Body of pancreas (tissue), 4 donors: ENCODE data around the gene SYNE1. TPM values are rescaled to one million over a fixed set of nuclear protein-coding genes. Genes with fewer than 3 reads are reported as not detected.
"Not testable (repeated sequence)": the region's sequence is repeated elsewhere in the genome, so short reads cannot be mapped to it uniquely, and the experiment has no call there.

Experiments
- ATAC-seq: fragments of 150-250 bp; one replicate; pipeline ENCODE4 v1.9.1; 2016
- DNase-seq, 4 donors: peaks; one replicate each; pipeline ENCODE4 v3.0.0-alpha.2; 2019
- H3K27ac ChIP-seq, 4 donors: fragments of 200-600 bp; sonication (generic); 1 replicate in 3 of 4; 2 replicates in 1 of 4; pipeline versions ENCODE4 v1.5.1 to v1.6.1; 2016 to 2019; ENCODE audit warnings: mild to moderate bottlenecking in 1 of 4, mixed read lengths in 1 of 4, moderate library complexity in 1 of 4
- H3K27me3 ChIP-seq, 2 donors: fragments of 200-600 bp; sonication (generic); one replicate each; pipeline ENCODE4 v1.6.0; 2016; ENCODE audit warnings: mild to moderate bottlenecking in 1 of 2
- H3K36me3 ChIP-seq, 2 donors: fragments of 200-600 bp; sonication (generic); replicated peaks in 1 of 2; 2 replicates each; pipeline ENCODE4 v1.5.1; 2016; ENCODE audit warnings: low read depth in 2 of 2; ENCODE audit not compliant: insufficient read depth in 1 of 2
- H3K4me1 ChIP-seq: fragments of 200-600 bp; sonication (generic); one replicate; pipeline ENCODE4 v1.6.0; 2016
- H3K4me3 ChIP-seq, 2 donors: fragments of 200-600 bp; sonication (generic); 1 replicate in 1 of 2; 2 replicates in 1 of 2; pipeline ENCODE4 v1.5.1; 2016 to 2019
- H3K9me3 ChIP-seq, 3 donors: fragments of 200-600 bp; sonication (generic); 1 replicate in 2 of 3; 2 replicates in 1 of 3; pipeline ENCODE4 v1.5.1; 2016
- POLR2A ChIP-seq, 3 donors: fragments of 450-650 bp; IDR thresholded peaks; one replicate each; pipeline ENCODE4 v1.6.1; 2016; ENCODE audit warnings: antibody characterized with exemption in 3 of 3, mild to moderate bottlenecking in 2 of 3
- WGBS, 2 donors: methylation state at CpG; one replicate each; pipeline ENCODE4 v1.1.5; 2017; 5-methylcytosine and 5-hydroxymethylcytosine counted together
- intact Hi-C: fragments of 100-400 bp; cut with DNase I; formaldehyde crosslinking; loops from one replicate; pipeline ENCODE4 v1.15.1; 2023
- total RNA-seq, 2 donors: library from RNA; depleted of rRNA; stranded (reverse); fragments of >200 nt; gene quantifications; one replicate each; pipeline ENCODE4 v1.1.0, GENCODE V29; 2016
- TF ChIP-seq, protein P1 (sequence below), 7 experiments: fragments of 450-650 bp in 4 of 7; fragments of 200-600 bp in 3 of 7; sonication (generic) in 3 of 7; IDR thresholded peaks; one replicate each; pipeline ENCODE4 v1.5.1; 2016 to 2019; ENCODE audit warnings: antibody characterized with exemption in 7 of 7

The SYNE1 gene
- total RNA-seq, 2 donors from 2014 or later: 109 to 123 TPM

DNA sequence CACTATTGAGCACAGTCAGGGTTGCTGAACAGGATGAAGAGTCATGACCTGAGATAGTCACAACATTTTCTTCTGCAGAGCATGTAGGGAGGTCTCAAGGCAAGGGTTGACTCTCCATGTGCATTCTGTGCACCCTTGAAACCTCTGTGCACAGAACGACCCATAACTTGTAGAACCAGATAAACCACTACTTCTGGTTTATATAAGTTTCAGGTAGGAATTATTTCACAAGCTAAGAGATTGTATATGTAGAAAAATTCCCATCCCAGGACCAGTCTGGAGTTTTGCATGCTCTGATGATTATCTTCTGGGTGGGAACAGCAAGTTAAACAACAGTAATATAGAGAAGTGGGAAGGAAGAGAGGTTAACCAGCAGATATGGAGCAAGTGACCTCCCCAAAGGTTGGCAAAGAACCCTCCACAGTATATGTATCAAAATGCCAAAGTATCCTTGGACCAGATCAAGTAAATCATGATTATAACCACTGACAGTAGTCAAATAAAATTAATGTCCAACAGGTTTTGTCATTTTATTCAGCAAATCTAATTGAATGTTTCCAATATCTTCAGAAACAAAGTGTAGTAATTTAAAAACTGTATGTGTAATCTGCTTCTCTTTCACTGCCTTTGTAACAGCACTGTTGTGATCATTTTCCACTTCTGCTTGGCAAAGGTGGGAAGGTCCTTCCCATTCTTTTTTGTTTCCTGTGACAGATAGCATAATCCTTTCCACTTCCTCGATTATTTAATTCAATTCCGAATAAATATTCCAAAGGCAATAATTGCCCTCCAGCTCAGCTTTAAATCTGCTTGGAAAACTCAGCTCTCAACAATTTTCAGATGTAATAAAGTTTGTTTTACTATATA, 104.4 kb downstream of the SYNE1 start:
- Histone ChIP-seq H3K4me1 (no peaks in the 10 kb centered on the region), H3K36me3 (no peaks in the 10 kb centered on the region), H3K27me3 (no peaks in the 10 kb centered on the region), H3K4me3 (no peak overlapping the region), H3K9me3 (no peaks in the 10 kb centered on the region), H3K27ac (no peak overlapping the region)
- ATAC-seq (no peak), DNase-seq (no peak)
- intact Hi-C loops: no loop called here
- TF ChIP-seq, protein P1, sequence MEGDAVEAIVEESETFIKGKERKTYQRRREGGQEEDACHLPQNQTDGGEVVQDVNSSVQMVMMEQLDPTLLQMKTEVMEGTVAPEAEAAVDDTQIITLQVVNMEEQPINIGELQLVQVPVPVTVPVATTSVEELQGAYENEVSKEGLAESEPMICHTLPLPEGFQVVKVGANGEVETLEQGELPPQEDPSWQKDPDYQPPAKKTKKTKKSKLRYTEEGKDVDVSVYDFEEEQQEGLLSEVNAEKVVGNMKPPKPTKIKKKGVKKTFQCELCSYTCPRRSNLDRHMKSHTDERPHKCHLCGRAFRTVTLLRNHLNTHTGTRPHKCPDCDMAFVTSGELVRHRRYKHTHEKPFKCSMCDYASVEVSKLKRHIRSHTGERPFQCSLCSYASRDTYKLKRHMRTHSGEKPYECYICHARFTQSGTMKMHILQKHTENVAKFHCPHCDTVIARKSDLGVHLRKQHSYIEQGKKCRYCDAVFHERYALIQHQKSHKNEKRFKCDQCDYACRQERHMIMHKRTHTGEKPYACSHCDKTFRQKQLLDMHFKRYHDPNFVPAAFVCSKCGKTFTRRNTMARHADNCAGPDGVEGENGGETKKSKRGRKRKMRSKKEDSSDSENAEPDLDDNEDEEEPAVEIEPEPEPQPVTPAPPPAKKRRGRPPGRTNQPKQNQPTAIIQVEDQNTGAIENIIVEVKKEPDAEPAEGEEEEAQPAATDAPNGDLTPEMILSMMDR (IDR thresholded peaks at IDR 0.05): no peak
- TF ChIP-seq POLR2A (IDR thresholded peaks at IDR 0.05): no peak
- 35 to 42% methylated on average over 3 of the region's 3 CpGs for WGBS, 2 donors

DNA sequence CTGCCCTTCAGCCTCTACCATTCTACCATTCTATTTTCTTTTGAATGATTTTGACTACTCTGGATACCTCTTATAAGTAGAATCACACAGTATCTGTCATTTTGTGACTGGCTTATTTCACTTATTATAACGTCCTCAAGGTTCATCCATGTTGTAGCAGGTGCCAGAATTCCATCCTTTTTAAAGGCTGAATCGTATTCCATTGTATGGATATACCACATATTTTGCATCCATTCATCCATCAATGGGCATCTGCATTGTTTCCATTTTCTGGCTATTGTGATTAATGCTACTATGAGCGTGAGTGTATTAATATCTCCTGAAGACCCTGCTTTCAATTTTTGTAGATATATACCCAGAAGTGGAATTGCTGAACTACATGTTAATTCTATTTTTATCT, 105.5 kb downstream of the SYNE1 start:
- Histone ChIP-seq H3K27ac (no peak overlapping the region), H3K9me3 (no peaks in the 10 kb centered on the region), H3K36me3 (no peaks in the 10 kb centered on the region), H3K4me1 (no peaks in the 10 kb centered on the region), H3K27me3 (no peaks in the 10 kb centered on the region), H3K4me3 (no peak overlapping the region)
- 62 to 67% methylated on average over 3 of the region's 3 CpGs for WGBS, 2 donors
- ATAC-seq: no peak
- TF ChIP-seq POLR2A (IDR thresholded peaks at IDR 0.05): no peak
- TF ChIP-seq, protein P1 (IDR thresholded peaks at IDR 0.05): no peak
- intact Hi-C loops: no loop called here
- no peak for DNase-seq

DNA sequence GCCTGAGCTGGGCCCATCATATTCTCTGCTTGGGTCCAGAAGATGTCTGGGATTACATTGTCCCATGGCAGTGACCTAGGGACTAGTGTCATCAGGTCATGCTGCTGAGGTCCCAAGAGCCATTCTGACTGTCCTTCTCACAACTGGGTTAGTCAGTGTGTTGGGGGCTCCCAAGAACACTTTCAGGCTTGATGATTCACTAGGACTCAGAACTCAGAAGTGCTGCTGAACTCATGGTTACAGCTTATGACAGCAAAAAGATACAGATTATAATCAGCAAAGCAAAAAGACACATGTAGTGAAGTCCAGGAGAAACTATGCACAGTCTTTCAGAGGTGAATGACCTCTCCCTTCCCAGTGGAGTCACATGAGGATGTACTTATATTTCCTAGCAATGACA, 107.8 kb downstream of the SYNE1 start:
- no peak overlapping the region for H3K4me3 ChIP-seq
- DNase-seq (no peak), ATAC-seq (no peak)
- intact Hi-C loops: no loop called here
- H3K36me3 ChIP-seq: no peaks in the 10 kb centered on the region
- no peak for TF ChIP-seq POLR2A (IDR thresholded peaks at IDR 0.05)
- TF ChIP-seq, protein P1 (IDR thresholded peaks at IDR 0.05): no peak
- H3K27me3 ChIP-seq: no peaks in the 10 kb centered on the region
- H3K4me1 ChIP-seq: no peaks in the 10 kb centered on the region
- no peaks in the 10 kb centered on the region for H3K9me3 ChIP-seq
- H3K27ac ChIP-seq: no peak overlapping the region

DNA sequence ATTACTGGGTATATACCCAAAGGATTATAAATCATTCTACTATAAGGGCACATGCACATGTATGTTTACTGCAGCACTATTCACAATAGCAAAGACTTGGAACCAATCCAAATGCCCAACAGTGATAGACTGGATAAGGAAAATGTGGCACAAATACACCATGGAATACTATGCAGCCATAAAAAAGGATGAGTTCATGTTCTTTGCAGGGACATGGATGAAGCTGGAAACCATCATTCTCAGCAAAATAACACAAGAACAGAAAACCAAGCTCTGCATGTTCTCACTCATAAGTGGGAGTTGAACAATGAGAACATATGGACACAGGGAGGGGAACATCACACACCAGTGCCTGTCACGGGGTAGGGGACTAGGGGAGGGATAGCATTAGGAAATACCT, 123.0 kb downstream of the SYNE1 start:
- H3K27me3 ChIP-seq, ATAC-seq, intact Hi-C loops, H3K4me3 ChIP-seq, H3K4me1 ChIP-seq, H3K36me3 ChIP-seq, DNase-seq, H3K9me3 ChIP-seq, H3K27ac ChIP-seq: not testable (repeated sequence)
- 72 to 85% methylated on average over 1 of the region's 1 CpG for WGBS, 2 donors

DNA sequence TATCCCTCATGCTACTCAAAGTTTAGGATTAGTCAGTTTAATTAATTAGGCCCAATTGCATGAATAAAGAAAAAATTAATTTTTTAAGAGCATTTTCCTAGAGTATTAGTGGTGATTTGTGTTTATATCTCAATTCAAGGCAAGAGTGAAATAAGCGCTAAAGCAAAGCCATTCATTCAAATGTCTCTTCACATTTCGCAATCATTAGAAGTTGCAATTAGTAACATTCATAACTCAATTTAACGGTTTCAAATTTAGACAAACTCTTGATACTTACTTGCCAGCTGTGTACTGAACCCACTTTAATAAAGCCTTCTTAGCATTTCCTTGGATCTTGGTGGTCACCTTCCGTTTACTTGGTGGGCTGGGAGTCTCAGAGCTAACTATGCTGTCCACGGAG, 127.2 kb downstream of the SYNE1 start:
- H3K4me3 ChIP-seq: no peak overlapping the region
- DNase-seq: no peak

More for the DNA sequence above, 127.2 kb downstream of the SYNE1 start:
- Histone ChIP-seq H3K27ac (no peak overlapping the region), H3K9me3 (no peaks in the 10 kb centered on the region), H3K36me3 (no peaks in the 10 kb centered on the region), H3K27me3 (no peaks in the 10 kb centered on the region), H3K4me1 (no peaks in the 10 kb centered on the region)
- intact Hi-C loops: no loop called here
- ATAC-seq: no peak
- 81 to 90% methylated on average over 5 of the region's 5 CpGs for WGBS, 2 donors
- TF ChIP-seq, protein P1 (IDR thresholded peaks at IDR 0.05): no peak
- TF ChIP-seq POLR2A (IDR thresholded peaks at IDR 0.05): no peak
